ENCODE results near the gene UBE2D2. TPM values are rescaled to one million over a fixed set of nuclear protein-coding genes. Genes with fewer than 3 reads are reported as not detected.
A peak's percentile ranks its signal among the peaks of the same experiment; 100 is the strongest.

UBE2D2 gene
- total RNA-seq, 2 experiments from 2014 or later, result 271 to 285 TPM

DNA sequence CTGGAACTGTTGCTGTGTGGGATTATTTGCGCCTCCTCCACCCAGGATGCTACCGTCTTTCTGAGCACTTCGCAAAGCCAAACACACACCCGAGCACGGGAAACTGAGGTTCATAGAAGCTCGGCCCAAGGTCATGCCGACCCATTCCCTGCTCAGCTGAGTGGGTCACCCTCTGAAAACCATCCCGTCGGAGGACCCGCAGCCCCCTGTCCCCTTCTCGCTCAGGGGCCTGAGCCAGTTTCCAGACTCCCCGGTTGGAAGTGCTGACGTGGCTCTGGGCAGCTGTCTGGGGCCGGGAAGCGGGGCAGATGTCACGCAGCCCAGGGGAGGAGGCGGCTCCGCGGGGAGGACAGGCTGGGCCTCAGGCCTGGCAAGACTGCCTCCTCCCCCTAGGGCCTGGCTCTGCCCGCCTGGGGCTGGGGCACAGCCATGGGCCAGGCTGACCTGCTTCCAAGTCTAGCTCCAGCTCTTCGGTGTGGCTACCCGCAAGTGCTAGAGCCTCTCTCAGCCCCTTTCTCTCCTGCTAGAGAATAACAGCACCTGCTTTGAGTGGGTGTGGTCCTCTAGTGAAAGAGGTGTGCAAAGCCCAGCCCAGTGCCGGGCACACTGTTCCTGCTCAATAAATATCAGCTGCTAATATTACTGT, 77.1 kb downstream of the UBE2D2 start:
- Mint-ChIP-seq H3K9me3 (no peaks in the 10 kb centered on the region), H3K4me1 (ENCODE audit: low read depth) (peaks cover 34% of the 10 kb centered on the region), H3K27me3 (no peaks in the 10 kb centered on the region), H3K27ac (peak overlapping the region; percentile 5), H3K36me3 (peaks cover 2% of the 10 kb centered on the region), H3K4me3 (no peak overlapping the region)
- DNase-seq, result peak; percentile 9
- POLR2A ChIA-PET, result interaction anchor here (1.5 to 2.4 kb wide), 2 partner anchors 10 to 11 kb away, joined by 3 to 13 read pairs; partner anchors contain the start of gene CXXC5
- CTCF ChIA-PET, result interaction anchor here (1.1 to 8.8 kb wide), 2 partner anchors 9 to 129 kb away, joined by 5 to 145 read pairs; partner anchors contain the start of gene CXXC5
- intact Hi-C loops (cut with micrococcal nuclease), result loop anchor here (5.0 kb wide), 2 partner anchors 74 to 126 kb away; no protein-coding TSS in a partner anchor

DNA sequence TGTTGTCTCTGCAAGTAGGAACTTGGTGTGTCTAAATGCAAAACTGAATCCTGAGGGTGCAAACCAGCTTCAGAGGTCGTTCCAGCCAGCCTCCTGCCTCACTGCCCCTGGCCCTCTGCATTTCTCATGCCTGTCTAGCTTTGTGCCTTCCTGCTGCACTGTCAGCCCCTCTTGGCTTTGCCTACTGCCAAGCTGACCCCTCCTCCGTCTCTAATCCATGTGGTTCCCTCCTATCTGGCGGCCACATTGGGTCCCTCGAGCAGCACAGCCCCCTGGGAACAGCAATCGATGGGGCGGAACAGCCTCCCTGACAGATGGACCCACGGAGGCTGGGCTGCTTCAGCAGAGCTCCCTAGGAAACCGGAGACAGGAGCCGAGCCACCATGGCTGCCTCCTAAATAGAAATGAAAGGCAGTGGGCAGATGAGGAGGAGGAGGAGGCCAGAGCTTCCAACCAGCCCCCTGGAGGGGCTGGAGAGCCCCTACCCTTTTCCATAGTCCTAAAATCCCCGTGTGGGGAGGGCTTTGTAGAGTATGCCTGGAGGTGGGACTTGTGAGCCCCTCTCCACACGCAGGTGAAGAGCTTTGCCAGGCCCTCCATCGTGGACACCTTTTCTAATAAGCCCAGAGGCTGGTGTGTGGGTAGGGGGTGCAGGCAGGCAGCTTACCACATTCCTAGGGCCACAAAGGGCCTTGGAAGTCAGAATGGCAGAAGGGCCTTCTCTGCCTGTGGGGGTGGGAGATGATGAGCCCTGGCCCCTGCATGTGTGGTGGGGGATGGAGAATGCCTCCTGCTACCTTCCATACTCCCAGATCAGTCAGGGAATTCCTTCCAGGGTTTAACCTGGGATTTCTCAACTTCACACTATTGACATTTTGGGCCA, 77.8 kb downstream of the UBE2D2 start:
- POLR2A ChIA-PET, result interaction anchor here (1.5 to 2.4 kb wide), 2 partner anchors 9 to 11 kb away, joined by 3 to 13 read pairs; partner anchors contain the start of gene CXXC5

DNA sequence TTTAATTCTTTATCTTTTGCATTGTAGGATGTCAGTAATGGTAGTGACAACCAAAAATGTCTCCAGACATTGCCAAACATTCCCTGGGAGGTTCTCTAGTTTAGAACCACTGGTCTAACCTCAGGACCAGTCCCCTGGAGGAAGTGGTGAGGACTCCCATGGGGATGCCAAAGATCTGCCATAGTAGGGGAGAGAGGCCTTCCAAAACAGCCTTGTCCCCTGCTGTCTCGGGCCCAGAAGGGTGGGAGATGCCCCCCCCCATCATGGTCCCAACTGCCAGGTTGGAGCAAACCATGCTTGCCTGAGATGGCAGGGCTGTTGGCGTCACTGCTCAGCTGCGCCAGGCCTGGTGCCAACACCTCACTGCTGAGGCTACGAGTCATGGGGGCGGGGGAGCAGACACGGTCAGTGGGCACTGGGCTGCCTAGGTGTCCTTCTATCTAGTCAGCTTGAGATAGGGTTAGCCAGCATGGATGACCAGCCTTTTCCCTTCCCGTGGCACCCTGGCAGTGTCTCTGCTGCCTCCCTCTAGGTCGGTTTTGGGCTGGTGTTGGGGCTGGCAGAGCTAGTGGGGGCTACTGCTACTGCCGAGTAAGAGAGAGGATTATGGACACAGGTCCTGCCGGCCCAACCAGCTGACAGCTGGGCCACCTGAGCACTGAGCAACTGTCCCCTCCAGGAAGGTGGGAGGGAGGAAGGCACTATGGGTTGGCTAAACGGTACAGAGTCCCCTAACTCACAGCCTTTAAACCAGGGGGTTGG, 78.7 kb downstream of the UBE2D2 start:
- Mint-ChIP-seq H3K4me3 (no peak overlapping the region), H3K27ac (no peak overlapping the region), H3K27me3 (no peaks in the 10 kb centered on the region), H3K9me3 (no peaks in the 10 kb centered on the region), H3K36me3 (no peaks in the 10 kb centered on the region), H3K4me1 (ENCODE audit: low read depth) (peaks cover 27% of the 10 kb centered on the region)
- CTCF ChIA-PET, result interaction anchor here (1.0 kb wide), 2 partner anchors 8 to 127 kb away, joined by 3 read pairs; partner anchors contain the start of gene CXXC5
- POLR2A ChIA-PET, result no interaction called here
- DNase-seq, result peak; percentile 7
- intact Hi-C loops (cut with micrococcal nuclease), result loop anchor here (5.0 kb wide), 2 partner anchors 73 to 127 kb away; no protein-coding TSS in a partner anchor

More for the DNA sequence above, 77.8 kb downstream of the UBE2D2 start:
- CTCF ChIA-PET, result interaction anchor here (1.0 to 8.8 kb wide), 2 partner anchors 9 to 128 kb away, joined by 3 to 145 read pairs; partner anchors contain the start of gene CXXC5
- no peak overlapping the region for H3K4me3 Mint-ChIP-seq
- peak; percentile 6 for DNase-seq
- peaks cover 32% of the 10 kb centered on the region for H3K4me1 Mint-ChIP-seq (ENCODE audit: low read depth)
- H3K27ac Mint-ChIP-seq, result peak overlapping the region; percentile 5
- H3K27me3 Mint-ChIP-seq, result no peaks in the 10 kb centered on the region
- intact Hi-C loops (cut with micrococcal nuclease), result loop anchor here (5.0 kb wide), 2 partner anchors 73 to 127 kb away; no protein-coding TSS in a partner anchor
- no peaks in the 10 kb centered on the region for H3K9me3 Mint-ChIP-seq
- H3K36me3 Mint-ChIP-seq, result no peaks in the 10 kb centered on the region

DNA sequence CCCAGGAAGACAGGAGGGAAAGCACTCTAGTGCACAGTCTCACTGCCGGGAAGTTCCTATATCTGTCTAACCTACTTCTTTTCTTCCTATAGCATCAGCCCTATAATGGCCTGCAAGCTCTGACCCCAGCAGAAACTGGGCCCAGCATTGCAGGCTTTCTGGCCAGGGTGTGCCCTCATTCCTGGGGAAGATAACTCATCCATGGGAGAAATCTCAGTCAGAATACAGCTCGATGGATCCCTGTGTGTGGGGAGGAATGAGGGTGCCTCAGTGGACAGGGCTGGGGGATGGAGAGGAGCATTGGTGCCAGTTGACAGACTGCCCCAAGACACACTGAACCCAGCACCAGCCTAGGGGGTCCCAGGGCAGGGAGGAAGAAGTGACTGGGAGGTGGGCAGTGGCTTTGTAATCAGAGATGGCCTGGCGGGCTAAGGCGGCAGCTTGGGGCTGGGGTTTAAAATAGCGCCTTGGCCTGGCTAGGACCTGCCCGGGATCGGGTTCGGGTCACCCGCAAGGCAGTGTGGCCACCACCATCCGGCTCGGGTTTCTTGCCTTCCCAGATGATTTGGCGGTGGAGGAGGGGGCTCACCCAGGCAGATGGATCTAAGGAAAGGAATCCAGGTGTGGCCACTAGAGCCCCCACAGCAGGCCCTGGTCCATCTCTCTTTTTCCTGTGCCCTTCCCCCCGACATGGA, 79.4 kb downstream of the UBE2D2 start:
- Mint-ChIP-seq H3K4me3 (no peak overlapping the region), H3K27ac (no peak overlapping the region), H3K9me3 (no peaks in the 10 kb centered on the region), H3K27me3 (no peaks in the 10 kb centered on the region), H3K36me3 (no peaks in the 10 kb centered on the region), H3K4me1 (ENCODE audit: low read depth) (peaks cover 20% of the 10 kb centered on the region)
- CTCF ChIA-PET, result interaction anchor here (1.0 kb wide), 1 partner anchor 127 kb away, joined by 3 read pairs; no protein-coding TSS in a partner anchor
- DNase-seq, result no peak
- intact Hi-C loops (cut with micrococcal nuclease), result no loop called here
- POLR2A ChIA-PET, result no interaction called here

DNA sequence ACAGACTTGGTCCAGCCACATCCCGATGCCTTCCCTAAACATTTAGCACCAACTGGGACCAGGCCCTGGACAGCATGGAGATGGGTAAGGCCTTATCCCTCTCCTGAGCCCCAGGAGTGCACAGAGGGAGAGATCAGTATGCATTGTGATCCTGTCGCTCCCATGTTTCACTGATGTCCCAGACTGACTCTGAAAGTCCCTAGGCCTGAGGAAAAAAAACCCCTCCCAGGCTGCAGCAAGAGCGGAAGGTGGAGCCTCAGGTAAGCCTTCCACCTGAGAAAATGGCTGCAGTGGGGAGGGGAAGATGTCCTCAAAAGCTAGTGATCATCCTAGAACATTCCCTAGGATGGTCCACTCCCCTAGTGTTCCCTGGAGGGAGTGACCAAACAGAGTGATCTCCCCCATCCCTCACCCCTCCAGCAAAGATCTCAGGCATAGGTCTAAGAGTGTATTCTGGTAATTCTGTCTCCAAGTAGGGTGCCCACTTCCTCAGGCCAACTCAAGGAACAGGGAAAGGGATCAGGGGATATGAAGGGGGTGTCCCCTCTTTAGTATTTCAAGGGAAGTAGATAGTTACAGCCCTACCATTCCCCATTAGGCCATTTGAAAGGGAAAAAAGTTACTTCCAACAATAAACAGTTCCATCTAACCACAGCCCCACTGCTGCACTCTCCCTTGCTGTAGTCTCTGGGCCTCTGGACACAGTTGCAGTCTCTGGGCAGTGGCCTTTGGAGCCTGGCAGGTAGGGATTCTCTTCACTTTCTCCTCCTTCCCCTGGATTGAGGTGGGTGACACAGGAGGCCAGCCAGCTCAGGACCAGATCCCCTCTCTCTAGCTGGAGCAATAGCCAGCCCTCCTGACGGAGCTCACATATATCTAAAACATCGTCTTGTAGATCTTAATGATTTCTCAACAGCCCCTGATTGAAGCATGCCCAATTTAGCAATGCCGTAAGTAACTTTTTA, 80.3 kb downstream of the UBE2D2 start:
- intact Hi-C loops (cut with micrococcal nuclease), result no loop called here
- ChIA-PET POLR2A (no interaction called here), CTCF (interaction anchor here (1.2 kb wide), 1 partner anchor 9 kb away, joined by 3 read pairs; no protein-coding TSS in a partner anchor)
- Mint-ChIP-seq H3K4me1 (ENCODE audit: low read depth) (peaks cover 11% of the 10 kb centered on the region), H3K9me3 (no peaks in the 10 kb centered on the region), H3K27me3 (peaks cover 4% of the 10 kb centered on the region), H3K36me3 (no peaks in the 10 kb centered on the region), H3K27ac (no peak overlapping the region), H3K4me3 (no peak overlapping the region)
- DNase-seq, result no peak

DNA sequence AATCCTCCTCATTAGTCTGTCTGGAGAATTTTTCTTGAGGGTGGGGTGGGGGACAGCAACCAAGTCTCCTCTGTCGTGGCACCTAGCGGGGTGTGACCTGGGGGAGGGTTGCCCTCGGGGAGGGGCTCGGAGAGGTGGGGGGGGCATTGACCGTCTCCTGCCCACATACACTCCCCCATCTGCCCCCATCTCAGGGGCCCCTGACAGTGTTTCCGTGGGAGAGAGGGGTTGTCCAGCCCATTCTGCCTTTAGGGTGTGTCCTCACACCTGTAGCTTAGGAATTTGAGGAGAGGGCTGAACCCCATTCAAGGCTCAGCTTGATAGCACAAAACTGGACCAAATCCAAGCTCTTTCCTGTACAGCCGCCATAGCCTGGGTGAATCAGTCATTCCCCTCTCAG, 81.1 kb downstream of the UBE2D2 start:
- ChIA-PET CTCF (interaction anchor here (1.2 kb wide), 1 partner anchor 10 kb away, joined by 3 read pairs; no protein-coding TSS in a partner anchor), POLR2A (no interaction called here)
- peaks cover 3% of the 10 kb centered on the region for H3K4me1 Mint-ChIP-seq (ENCODE audit: low read depth)
- DNase-seq, result no peak
- no peaks in the 10 kb centered on the region for H3K36me3 Mint-ChIP-seq
- no peaks in the 10 kb centered on the region for H3K9me3 Mint-ChIP-seq
- no peak overlapping the region for H3K4me3 Mint-ChIP-seq
- intact Hi-C loops (cut with micrococcal nuclease), result no loop called here
- no peak overlapping the region for H3K27ac Mint-ChIP-seq
- H3K27me3 Mint-ChIP-seq, result peaks cover 10% of the 10 kb centered on the region

DNA sequence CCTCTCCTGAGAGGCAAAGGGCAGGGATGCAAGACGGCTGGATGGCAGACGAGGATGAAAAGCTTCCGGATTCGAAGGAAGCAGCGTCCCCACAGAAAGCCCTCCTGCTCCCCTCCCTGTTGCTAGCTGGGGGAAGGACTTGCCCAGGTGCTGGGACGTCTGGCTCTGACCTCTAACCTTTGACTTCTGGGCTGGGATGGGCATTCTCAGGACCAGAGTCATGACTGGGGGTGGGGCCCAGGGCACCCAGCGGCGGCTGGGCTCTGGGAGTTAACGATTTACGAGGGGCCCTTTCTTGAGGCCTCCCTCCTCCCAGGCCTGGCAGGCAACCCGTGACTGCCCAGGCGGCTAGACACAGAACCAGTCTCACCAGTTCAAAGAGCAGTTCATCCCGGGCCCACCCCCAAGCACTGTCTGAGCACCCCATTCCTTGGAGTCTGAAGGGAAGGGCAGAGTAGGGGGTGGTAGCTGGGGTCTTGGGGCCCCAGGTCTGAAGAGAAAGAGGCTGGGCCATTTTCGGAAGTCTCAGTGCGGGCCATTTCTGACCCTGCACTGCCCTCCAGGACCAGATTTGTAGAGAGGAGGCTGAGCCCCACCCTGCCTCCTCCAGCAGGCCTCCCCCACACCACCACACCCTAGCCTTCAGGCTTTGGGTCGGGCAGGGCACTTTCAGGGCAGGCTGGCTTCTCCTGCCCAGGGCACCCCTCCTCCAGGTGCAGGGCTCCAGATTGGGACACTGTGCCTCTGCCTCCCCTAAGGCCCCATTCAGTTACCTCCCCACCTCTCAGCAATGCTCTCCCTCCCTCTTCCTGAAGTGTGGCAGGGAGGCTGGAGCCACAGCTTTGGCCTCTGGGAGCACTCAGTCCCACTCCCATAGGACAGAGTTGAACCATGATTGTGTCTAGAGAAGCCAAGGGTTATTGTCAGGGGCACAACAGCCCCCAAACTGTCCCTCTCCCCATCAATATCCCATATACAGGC, 82.0 kb downstream of the UBE2D2 start:
- intact Hi-C loops (cut with micrococcal nuclease), result no loop called here
- H3K4me3 Mint-ChIP-seq, result no peak overlapping the region
- ChIA-PET CTCF (interaction anchor here (2.0 kb wide), 1 partner anchor 9 kb away, joined by 9 read pairs; no protein-coding TSS in a partner anchor), POLR2A (no interaction called here)
- no peaks in the 10 kb centered on the region for H3K36me3 Mint-ChIP-seq
- H3K27ac Mint-ChIP-seq, result no peak overlapping the region
- no peaks in the 10 kb centered on the region for H3K9me3 Mint-ChIP-seq
- DNase-seq, result no peak
- H3K4me1 Mint-ChIP-seq (ENCODE audit: low read depth), result no peaks in the 10 kb centered on the region
- H3K27me3 Mint-ChIP-seq, result peaks cover 17% of the 10 kb centered on the region

DNA sequence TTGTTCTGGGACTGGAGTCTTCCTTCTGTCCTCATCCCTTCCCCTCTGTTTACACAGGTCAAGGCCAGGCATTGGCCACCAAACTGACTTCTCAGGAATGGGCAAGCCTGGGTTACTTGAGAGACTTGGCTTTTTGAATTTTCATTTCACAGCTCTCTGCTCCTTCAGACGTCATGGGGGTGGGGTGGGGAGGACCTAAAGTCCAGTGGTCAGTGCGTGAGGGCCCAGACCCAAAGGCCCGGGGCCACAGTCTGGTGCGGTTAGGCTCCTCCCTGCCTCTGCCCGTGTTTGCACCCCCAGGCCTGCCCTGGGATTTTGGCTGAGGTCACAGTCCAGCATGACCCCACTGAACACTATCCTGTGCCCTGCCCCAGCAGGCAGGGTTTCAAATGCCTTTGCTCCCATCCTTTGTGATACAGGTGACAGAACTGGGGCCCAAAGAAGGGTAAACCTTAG, 82.9 kb downstream of the UBE2D2 start:
- DNase-seq, result no peak
- POLR2A ChIA-PET, result no interaction called here
- no peaks in the 10 kb centered on the region for H3K36me3 Mint-ChIP-seq
- no peak overlapping the region for H3K27ac Mint-ChIP-seq
- intact Hi-C loops (cut with micrococcal nuclease), result no loop called here
- CTCF ChIA-PET, result interaction anchor here (2.0 kb wide), 2 partner anchors 10 to 122 kb away, joined by 7 to 9 read pairs; no protein-coding TSS in a partner anchor
- no peaks in the 10 kb centered on the region for H3K9me3 Mint-ChIP-seq
- peaks cover 17% of the 10 kb centered on the region for H3K27me3 Mint-ChIP-seq
- no peak overlapping the region for H3K4me3 Mint-ChIP-seq
- no peaks in the 10 kb centered on the region for H3K4me1 Mint-ChIP-seq (ENCODE audit: low read depth)

DNA sequence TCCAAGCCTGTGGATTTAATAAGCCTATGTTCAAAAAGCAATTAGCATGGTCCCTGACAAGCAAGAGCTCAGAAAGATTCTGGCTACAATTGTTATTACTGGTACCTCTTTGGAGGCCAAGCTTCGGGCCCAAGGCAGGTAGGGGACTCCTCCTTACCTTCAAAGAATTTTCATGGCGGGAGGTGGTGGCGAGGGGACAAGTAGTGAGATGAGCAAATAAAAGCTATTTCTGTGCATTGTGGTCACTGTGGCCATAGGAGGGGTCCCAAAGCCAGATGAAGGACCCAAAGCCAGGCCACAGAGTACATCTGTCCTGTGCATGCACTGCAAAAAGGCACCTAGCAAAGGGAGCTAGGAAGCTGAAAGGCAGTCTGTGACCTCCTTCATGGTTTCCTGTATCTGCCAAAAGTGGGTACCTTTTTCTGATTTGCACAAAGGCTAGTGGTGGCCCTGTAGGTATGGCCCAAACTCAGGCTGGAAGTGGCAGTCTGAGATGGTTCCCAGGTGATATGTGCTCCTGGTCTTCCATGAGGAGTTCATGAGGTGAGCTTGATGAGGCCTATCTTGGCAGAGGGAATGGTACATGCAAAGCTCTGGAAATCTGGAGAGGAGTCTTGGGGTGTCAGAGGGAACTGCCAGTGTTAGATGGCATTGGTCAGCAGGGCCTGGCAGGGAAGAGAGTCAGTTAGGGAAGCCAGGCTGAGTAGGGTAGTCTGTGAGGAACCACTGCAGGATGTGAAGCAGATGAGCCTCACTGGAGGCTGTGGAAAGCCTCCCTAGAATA, 83.7 kb downstream of the UBE2D2 start:
- Mint-ChIP-seq H3K36me3 (no peaks in the 10 kb centered on the region), H3K27ac (no peak overlapping the region), H3K4me1 (ENCODE audit: low read depth) (peaks cover 4% of the 10 kb centered on the region), H3K27me3 (peaks cover 21% of the 10 kb centered on the region), H3K4me3 (no peak overlapping the region), H3K9me3 (no peaks in the 10 kb centered on the region)
- ChIA-PET CTCF (interaction anchor here (0.9 to 2.0 kb wide), 5 partner anchors 11 to 208 kb away, joined by 3 to 9 read pairs (median 7); no protein-coding TSS in a partner anchor), POLR2A (no interaction called here)
- intact Hi-C loops (cut with micrococcal nuclease), result no loop called here
- no peak for DNase-seq
